Neural crest cell (in vitro differentiated cells): ENCODE data around the gene SLC38A2. TPM values are rescaled to one million over a fixed set of nuclear protein-coding genes. Genes with fewer than 3 reads are reported as not detected.
A peak's percentile ranks its signal among the peaks of the same experiment; 100 is the strongest.

Source experiments
- DNase-seq: peaks from one replicate; pipeline ENCODE4 v3.0.0; 2021; ENCODE audit warnings: low read depth, mixed read lengths, low spot score
- H3K27ac Mint-ChIP-seq: one replicate; pipeline ENCODE4 v1.8.0; 2021; ENCODE audit warnings: mild to moderate bottlenecking, mixed read lengths; ENCODE audit not compliant: unreplicated experiment
- H3K27me3 Mint-ChIP-seq: 2 replicates; pipeline ENCODE4 v1.8.0; 2021; ENCODE audit warnings: low read depth, mild to moderate bottlenecking, mixed read lengths
- H3K36me3 Mint-ChIP-seq: 2 replicates; pipeline ENCODE4 v1.8.0; 2021; ENCODE audit warnings: low read depth, mild to moderate bottlenecking, mixed read lengths
- H3K4me1 Mint-ChIP-seq: 2 replicates; pipeline ENCODE4 v1.8.0; 2021; ENCODE audit warnings: mixed read lengths
- H3K4me3 Mint-ChIP-seq: one replicate; pipeline ENCODE4 v1.8.0; 2021; ENCODE audit warnings: mild to moderate bottlenecking, mixed read lengths
- H3K9me3 Mint-ChIP-seq: 2 replicates; pipeline ENCODE4 v1.8.0; 2021; ENCODE audit warnings: mixed read lengths
- total RNA-seq: library from RNA; stranded (reverse); gene quantifications from 2 replicates; pipeline ENCODE4 v1.2.1, GENCODE V29; 2021
- TF ChIP-seq, protein P1 (sequence below): fragments of 200-600 bp; sonication (generic); conservative IDR thresholded peaks from 2 replicates; pipeline ENCODE4 v1.5.0; 2021; ENCODE audit warnings: antibody characterized with exemption, mild to moderate bottlenecking

SLC38A2 gene
- total RNA-seq, 1 donor from 2014 or later, result 186 TPM

- peak overlapping the region; percentile 83 for H3K4me3 Mint-ChIP-seq
- no peaks in the 10 kb centered on the region for H3K9me3 Mint-ChIP-seq
- DNase-seq, result no peak
- H3K27ac Mint-ChIP-seq, result no peak overlapping the region
- peaks cover 44% of the 10 kb centered on the region for H3K36me3 Mint-ChIP-seq
- H3K4me1 Mint-ChIP-seq, result peaks cover 51% of the 10 kb centered on the region
- H3K27me3 Mint-ChIP-seq, result peaks cover 16% of the 10 kb centered on the region
- TF ChIP-seq, protein P1, sequence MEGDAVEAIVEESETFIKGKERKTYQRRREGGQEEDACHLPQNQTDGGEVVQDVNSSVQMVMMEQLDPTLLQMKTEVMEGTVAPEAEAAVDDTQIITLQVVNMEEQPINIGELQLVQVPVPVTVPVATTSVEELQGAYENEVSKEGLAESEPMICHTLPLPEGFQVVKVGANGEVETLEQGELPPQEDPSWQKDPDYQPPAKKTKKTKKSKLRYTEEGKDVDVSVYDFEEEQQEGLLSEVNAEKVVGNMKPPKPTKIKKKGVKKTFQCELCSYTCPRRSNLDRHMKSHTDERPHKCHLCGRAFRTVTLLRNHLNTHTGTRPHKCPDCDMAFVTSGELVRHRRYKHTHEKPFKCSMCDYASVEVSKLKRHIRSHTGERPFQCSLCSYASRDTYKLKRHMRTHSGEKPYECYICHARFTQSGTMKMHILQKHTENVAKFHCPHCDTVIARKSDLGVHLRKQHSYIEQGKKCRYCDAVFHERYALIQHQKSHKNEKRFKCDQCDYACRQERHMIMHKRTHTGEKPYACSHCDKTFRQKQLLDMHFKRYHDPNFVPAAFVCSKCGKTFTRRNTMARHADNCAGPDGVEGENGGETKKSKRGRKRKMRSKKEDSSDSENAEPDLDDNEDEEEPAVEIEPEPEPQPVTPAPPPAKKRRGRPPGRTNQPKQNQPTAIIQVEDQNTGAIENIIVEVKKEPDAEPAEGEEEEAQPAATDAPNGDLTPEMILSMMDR, result no peak
Observed at GRCh38 chr12:46367351-46368029, 5.1 kb downstream of the SLC38A2 start.

- H3K36me3 Mint-ChIP-seq, result peaks cover 45% of the 10 kb centered on the region
- DNase-seq, result no peak
- peaks cover 51% of the 10 kb centered on the region for H3K4me1 Mint-ChIP-seq
- peaks cover 11% of the 10 kb centered on the region for H3K27me3 Mint-ChIP-seq
- no peak overlapping the region for H3K27ac Mint-ChIP-seq
- H3K4me3 Mint-ChIP-seq, result peak overlapping the region; percentile 83
- TF ChIP-seq, protein P1, result no peak
- H3K9me3 Mint-ChIP-seq, result no peaks in the 10 kb centered on the region
Observed at GRCh38 chr12:46366771-46367170, 5.8 kb downstream of the SLC38A2 start.

DNA sequence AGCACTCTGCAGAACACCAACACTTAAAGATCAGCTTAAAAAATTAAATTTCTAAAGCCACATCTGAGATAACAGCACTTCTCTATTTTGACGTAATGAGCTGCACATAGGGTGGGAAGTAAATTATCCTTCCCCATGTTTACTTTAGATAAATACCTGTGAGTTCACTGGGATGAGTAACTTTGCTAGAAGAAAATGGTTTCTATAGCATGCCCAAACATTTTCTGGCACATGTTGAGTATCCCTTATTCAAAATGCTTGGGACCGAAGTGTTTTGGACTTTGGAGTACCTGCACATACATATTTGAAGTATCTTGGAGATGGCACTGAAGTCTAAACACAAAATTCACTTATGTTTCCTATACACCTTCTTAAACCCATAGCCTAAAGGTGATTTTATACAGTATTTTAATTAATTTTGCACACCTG lies 6.6 kb downstream of the SLC38A2 start:
- TF ChIP-seq, protein P1, result no peak
- Mint-ChIP-seq H3K4me3 (no peak overlapping the region), H3K4me1 (peaks cover 48% of the 10 kb centered on the region), H3K9me3 (no peaks in the 10 kb centered on the region), H3K27ac (no peak overlapping the region), H3K27me3 (peaks cover 3% of the 10 kb centered on the region), H3K36me3 (peaks cover 44% of the 10 kb centered on the region)
- no peak for DNase-seq

DNA sequence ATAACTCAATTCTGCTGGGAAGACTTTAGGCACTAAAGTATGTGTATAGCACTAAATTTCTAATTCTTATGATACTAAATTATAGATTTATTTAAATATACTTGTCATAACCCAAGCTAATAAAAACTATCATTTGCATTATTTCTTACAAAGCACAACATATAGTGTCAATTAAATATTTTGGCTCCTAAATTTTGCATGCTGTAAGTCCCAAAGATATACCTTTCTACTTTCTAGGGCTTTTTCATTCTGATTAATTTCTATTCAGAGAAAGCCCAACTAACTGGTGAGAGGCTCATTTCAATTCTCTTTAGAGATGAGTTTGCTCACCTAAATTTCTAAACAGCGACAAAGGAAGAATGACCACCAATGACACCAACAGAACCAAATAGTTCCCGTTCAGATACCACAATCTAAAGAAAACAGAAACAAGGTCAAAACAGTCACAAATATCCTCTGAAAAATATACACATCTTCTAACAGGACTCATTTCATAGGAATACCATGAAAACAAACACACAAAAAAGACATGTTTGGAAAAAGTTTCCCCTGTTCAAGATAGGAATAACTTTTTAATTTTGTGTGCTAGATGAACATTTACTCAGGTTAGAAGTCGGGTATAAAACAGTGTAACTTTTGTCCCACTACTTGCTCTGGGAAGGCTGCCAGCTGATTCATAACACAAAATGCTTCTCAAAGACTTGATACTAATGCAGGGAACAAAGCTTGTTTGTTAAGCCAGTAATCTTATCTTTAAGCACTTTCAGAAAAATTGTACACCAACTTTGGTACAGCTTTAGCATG lies 7.6 kb downstream of the SLC38A2 start:
- H3K27me3 Mint-ChIP-seq, result peaks cover 2% of the 10 kb centered on the region
- H3K27ac Mint-ChIP-seq, result no peak overlapping the region
- DNase-seq, result no peak
- H3K9me3 Mint-ChIP-seq, result no peaks in the 10 kb centered on the region
- peaks cover 41% of the 10 kb centered on the region for H3K36me3 Mint-ChIP-seq
- no peak overlapping the region for H3K4me3 Mint-ChIP-seq
- TF ChIP-seq, protein P1, result no peak
- peaks cover 38% of the 10 kb centered on the region for H3K4me1 Mint-ChIP-seq

DNA sequence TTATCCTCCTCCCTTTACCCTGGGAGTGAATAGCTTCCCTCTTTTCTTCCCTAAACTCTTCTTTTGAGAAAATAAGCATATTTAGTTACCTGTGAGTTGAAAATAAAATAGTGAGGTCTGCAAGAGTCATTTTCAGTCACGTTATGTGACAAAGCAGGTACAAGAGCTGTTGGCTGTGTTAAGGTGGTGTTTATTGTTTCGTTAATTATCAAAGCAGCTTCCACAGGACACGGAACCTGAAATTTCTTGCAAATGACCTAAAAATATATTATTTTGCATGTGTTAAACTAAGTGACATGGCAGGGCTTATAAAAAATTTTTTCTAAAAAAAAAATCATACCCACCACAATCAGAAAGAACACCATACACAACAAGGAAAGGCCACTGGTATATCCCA lies 8.3 kb downstream of the SLC38A2 start:
- H3K4me1 Mint-ChIP-seq, result peaks cover 32% of the 10 kb centered on the region
- no peak overlapping the region for H3K4me3 Mint-ChIP-seq
- no peak overlapping the region for H3K27ac Mint-ChIP-seq
- no peak for DNase-seq
- peaks cover 2% of the 10 kb centered on the region for H3K27me3 Mint-ChIP-seq
- H3K36me3 Mint-ChIP-seq, result peaks cover 40% of the 10 kb centered on the region
- TF ChIP-seq, protein P1, result no peak
- H3K9me3 Mint-ChIP-seq, result no peaks in the 10 kb centered on the region
